NK-92 (cell line): ENCODE data around the gene ACP4.
"Not testable (repeated sequence)": the region's sequence is repeated elsewhere in the genome, so short reads cannot be mapped to it uniquely, and the experiment has no call there.

ENCODE experiments used
- DNase-seq: peaks from one replicate; lab custom pipeline; 2025; ENCODE audit not compliant: unreplicated experiment; lab: John Stamatoyannopoulos, UW

ACP4 gene

DNA sequence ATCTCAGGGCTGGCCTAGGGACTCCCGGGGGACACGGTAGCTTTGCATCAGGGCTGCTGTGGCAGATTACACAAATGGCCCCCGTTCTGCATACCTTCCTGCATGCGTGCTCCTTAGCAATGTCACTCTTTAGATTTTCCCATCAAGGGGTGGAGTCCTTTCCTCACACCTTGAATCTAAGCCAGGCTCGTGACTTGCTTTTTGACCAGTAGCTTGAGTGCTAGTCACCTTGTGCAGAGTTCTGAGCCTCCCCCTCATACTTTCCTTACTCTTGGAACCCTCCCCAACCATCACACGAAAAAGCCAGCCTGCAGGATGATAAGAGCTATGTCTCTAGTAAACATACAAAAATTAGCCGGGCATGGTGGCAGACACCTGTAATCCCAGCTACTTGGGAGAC is 16.8 kb upstream of the ACP4 start:
- not testable (repeated sequence) for DNase-seq

DNA sequence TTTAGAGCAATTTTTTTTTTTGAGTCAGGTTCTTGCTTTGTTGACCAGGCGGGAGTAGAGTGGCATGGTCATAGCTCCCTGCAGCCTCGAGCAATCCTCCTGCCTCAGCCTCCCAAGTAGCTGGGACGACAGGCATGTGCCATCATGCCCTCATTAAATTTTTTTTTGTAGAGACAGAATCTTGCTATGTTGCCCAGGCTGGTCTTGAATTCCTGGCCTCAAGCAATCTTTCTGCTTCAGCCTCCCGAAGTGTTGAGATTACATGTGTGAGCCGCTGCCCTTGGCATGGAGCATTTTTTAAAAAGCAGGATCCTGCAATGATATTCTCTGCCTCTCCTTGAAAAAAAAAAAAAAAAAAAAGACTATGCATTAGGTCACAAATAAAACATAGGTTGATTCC is 14.1 kb upstream of the ACP4 start:
- DNase-seq, result no peak

DNA sequence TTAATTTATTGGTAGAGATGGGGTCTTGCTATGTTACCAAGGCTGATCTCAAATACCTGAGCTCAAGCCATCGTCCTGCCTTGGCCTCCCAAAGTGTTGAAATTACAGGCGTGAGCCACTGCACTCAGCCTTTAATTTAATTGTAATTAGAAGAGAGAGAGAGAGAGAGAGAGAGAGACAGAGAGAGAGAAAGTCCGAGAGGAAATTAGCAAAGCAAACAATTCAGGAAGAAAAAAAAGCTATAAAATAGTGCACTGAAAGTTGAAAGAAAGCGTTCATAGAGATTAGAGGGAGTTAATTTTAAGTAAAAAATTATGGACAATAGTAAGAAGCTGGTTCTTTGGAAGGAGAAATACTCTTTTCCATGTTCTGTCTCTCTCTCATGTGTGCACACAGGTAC is 13.0 kb upstream of the ACP4 start:
- no peak for DNase-seq

- DNase-seq, result no peak
Observed at GRCh38 chr19:50777830-50778303, 12.3 kb upstream of the ACP4 start.

- DNase-seq, result no peak
Observed at GRCh38 chr19:50778906-50779430, 11.2 kb upstream of the ACP4 start.

- no peak for DNase-seq
Observed at GRCh38 chr19:50779504-50780457, 10.4 kb upstream of the ACP4 start.

GRCh38 chr19:50780753-50781435 is 9.3 kb upstream of the ACP4 start:
- DNase-seq, result no peak

DNA sequence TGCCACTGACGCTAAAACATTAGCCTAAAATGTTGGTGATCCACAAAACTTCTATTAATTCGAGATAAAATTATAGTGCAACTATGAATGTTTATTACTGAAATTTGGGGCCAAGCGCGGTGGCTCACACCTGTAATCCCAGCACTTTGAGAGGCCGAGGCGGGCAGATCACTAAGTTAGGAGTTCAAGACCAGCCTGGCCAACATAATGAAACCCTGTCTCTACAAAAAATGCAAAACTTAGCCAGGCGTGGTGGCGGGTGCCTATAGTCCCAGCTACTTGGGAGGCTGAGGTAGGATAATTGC is 6.4 kb upstream of the ACP4 start:
- not testable (repeated sequence) for DNase-seq

- no peak for DNase-seq
Observed at GRCh38 chr19:50784710-50785109, 5.5 kb upstream of the ACP4 start.

DNA sequence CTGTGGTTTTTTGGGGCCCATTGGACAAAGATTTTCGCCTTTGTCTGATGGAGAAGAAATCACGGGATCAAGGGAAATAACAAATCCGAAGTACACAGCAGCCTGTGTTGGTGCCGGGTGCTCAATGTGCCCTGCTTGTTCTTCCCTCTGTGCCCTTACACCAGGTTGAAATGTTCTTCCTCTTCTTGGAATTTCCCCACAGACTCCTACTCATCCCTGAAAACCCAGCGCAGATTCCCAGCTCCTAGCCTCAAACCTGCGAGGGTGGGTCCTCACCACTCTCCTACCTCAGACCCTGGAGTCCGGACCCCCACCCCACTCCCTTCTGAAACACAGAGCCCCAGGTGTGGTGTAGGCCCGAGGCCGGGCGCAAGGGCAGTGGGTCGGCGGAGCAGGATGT is 4.9 kb upstream of the ACP4 start:
- DNase-seq, result no peak

DNA sequence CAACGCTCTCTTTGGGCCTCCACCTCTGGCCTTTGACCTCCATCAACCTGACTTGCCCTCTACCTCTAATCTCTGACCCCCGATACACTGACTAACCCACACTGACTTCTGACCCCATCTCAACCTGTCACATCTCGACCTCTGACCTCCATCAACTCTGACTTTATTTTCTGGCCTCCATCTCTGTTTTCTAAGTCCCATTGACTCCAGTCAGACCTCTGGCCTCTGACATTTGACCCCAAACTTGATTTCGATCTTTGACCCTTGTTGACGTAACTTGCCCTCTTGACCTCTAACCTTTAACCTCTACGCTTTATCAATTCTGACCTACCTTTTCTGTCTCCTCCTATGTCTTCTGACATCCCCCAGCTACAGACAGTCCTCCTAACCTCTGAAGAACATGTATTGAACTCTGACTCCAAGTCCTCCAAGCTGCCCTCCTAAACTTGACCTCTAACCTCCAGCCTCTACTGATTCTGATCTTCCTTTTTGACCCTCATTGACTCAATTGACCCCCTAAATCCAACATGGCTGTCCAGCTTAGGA is 780 bp downstream of the ACP4 start:
- DNase-seq, result no peak

DNA sequence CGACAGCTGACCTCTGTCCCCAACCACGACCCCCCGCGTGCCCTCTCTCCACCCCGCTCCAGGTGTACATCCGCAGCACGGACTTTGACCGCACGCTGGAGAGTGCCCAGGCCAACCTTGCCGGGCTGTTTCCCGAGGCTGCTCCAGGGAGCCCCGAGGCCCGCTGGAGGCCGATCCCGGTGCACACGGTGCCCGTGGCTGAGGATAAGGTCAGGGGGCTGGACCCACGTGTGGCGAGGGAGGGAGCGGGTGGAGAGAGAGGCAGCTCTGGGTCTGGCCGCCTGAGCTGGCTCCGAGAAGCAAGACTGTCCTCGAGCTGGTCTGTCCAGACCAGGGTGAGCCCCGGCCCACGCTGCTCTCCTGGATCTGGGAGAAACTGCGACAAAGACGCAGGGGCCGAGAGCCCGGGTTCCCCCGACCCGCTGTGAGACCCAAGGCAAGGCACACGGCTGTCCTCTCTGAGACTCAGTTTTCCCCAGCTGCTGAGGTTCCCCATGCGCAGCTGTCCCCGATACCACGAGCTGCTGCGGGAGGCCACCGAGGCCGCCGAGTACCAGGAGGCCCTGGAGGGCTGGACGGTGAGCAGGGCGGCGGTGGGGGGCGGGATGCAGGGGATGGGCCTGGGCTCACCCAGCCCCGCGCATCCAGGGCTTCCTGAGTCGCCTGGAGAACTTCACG is 1.5 kb downstream of the ACP4 start:
- no peak for DNase-seq

DNA sequence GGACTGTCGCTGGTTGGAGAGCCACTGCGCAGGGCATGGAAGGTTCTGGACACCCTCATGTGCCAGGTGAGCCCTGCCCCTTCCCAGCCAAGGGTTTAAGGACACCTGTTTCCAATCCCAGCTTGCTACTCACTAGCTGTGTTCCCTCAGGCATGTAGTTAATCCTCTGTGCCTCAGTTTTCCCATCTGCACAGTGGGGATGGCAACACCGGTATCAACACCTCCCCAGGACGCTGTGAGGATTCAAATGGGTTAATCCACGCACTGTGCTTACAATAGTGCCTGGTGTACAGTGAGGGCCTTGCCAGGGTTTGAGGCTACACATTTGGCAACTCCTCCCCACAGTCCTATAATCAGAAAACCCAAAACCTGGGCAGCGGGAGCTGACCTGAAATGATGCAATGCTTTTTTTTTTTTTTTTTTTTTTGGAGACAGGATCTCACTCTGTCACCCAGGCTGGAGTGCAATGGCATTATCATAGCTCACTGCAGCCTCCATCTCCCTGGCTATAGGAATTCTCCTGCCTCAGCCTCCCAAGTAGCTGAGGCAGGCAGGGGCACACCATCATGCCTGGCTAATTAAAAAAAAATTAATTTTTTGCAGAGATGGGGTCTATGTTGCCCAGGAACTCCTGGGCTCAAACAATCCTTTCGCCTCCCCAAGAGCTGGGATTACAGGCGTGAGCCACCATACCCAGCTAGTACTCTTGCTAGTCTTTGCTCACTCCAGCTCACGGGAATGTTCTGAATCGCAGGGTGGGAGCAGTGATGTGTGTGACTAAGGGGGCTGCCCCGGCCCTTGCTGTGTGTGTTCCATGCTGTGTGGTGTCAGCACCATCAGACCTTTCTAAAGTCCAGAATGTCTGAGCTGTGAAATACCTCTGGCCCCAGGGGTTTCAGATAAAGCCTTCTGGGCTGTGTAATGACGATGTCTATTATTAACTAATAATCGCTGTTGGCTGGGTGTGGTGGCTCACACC is 2.3 kb downstream of the ACP4 start:
- DNase-seq, result no peak

DNA sequence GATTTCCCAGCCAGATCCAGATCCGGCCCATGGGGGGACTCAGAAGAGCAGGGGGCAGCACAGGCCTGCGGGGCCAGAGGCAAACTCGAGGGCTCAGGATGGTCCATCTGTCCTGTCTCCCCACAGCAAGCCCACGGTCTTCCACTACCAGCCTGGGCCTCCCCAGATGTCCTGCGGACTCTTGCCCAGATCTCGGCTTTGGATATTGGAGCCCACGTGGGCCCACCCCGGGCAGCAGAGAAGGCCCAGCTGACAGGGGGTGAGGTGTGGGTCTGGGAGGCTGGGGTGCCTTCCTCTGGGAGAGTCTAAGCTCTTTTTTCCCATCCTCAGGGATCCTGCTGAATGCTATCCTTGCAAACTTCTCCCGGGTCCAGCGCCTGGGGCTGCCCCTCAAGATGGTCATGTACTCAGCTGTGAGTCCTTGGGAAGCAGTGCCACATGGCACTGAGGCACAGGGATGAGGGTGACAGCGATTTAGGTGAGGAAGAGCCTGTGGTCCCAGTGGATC is 3.4 kb downstream of the ACP4 start:
- no peak for DNase-seq

GRCh38 chr19:50794074-50794875 is 4.1 kb downstream of the ACP4 start:
- no peak for DNase-seq

DNA sequence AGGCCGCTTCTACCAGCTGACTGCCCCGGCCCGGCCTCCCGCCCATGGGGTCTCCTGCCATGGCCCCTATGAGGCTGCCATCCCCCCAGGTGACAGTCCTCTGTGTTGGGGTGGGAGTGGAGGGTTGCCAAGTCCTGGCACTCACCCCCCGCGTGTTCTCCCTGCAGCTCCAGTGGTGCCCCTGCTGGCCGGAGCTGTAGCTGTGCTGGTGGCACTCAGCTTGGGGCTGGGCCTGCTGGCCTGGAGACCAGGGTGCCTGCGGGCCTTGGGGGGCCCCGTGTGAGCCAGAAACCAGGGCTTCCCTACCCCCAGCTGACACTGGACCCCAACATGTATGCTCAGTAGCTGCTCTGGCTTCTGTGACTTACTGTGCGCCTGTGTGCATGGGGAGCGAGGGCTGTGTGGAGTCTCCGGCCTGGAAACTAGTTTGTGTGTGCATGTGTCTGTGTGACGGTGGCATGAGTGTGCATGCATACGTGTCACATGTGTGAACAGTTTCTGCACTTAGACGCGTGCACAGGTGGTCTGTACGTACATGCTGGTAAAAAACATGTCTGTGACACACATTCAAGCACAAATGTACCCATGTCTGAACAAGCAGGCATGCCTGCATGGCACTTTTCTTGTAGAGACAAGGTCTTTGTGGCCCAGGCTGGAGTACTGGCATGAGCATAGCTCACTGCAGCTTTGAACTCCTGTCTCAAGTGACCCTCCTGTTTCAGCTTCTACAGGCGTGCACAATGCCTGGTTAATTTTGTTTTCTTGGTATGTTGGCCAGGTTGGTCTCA is 4.9 kb downstream of the ACP4 start:
- no peak for DNase-seq

DNA sequence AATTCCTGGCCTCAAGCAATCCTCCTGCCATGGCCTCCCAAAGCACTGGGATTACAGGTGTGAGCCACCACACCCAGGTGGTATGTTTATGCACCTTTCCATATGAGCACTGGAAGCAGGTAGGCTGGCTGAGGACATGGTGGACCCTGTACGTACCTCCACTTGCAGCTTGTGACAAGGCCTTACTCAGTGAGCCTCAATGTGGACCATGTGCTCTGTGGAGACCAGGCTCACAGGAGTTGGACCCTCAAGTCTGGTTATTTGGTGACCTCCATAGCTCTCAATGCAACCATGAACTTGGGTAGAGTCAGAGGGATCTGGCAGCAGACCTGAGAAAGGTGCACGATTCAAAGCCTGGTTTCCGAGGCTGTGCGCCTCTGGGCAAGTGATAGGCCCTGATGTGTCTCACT is 5.5 kb downstream of the ACP4 start:
- no peak for DNase-seq

GRCh38 chr19:50796128-50796633 is 6.0 kb downstream of the ACP4 start:
- no peak for DNase-seq
